GM12878 (cell line): ENCODE measurements around the gene PLAC1. TPM values are rescaled to one million over a fixed set of nuclear protein-coding genes. Genes with fewer than 3 reads are reported as not detected.

Experiments
- ATAC-seq: fragments of 200-7000 bp; cut with Tn5 transposase; 3 replicates; pipeline ENCODE4 v1.9.1; 2020; ENCODE audit warnings: mild to moderate bottlenecking, moderate library complexity
- BruUV-seq: library from RNA; stranded (reverse); fragments of 400-500 nt; replicated peaks from 2 replicates; lab custom pipeline; 2021; lab: Mats Ljungman, UMichigan
- CTCF ChIA-PET: fragments of 300-600 bp; sonication (Branson Sonifier 250); formaldehyde crosslinking; extraction: SDS; loops from one replicate; lab custom pipeline; 2021; ENCODE audit warnings: inconsistent platforms; lab: Yijun Ruan, JAX
- POLR2A ChIA-PET: fragments of 350-600 bp; formaldehyde crosslinking; extraction: SDS; loops from one replicate; lab custom pipeline; 2021; ENCODE audit warnings: inconsistent platforms; lab: Charles Lee
- RAD21 ChIA-PET: fragments of 300-600 bp; sonication (Branson Sonifier 250); formaldehyde crosslinking; loops from one replicate; lab custom pipeline; 2023; ENCODE audit warnings: antibody characterized with exemption; ENCODE audit not compliant: unreplicated experiment; lab: Charles Lee
- SMC1A ChIA-PET: fragments of 300-600 bp; sonication (Branson Sonifier 250); formaldehyde crosslinking; loops from one replicate; lab custom pipeline; 2023; ENCODE audit not compliant: unreplicated experiment, uncharacterized antibody; lab: Charles Lee
- DNase-seq: peaks from one replicate; pipeline ENCODE4 v3.0.0-alpha.2; 2011; ENCODE audit warnings: low read depth, low spot score
- FAIRE-seq: peaks from 3 replicates; lab custom pipeline; 2011; peaks lifted over from hg19 to GRCh38; lab: Jason Lieb, UNC
- H2AFZ ChIP-seq: 2 replicates; pipeline ENCODE4 v1.6.0; 2011; ENCODE audit warnings: low read depth, low read length, control low read depth; ENCODE audit not compliant: control insufficient read depth
- H3K27ac ChIP-seq: 2 replicates; pipeline ENCODE4 v1.5.1; 2011; ENCODE audit warnings: control low read depth; ENCODE audit not compliant: control insufficient read depth, insufficient read depth
- H3K27me3 ChIP-seq, 2 experiments: replicated peaks in 1 of 2; 2 replicates each; pipeline versions ENCODE4 v1.6.0 to v1.6.1; 2011; ENCODE audit warnings: low read length in 1 of 2; ENCODE audit not compliant: control insufficient read depth in 2 of 2, insufficient read depth in 2 of 2
- H3K36me3 ChIP-seq, 2 experiments: 2 replicates each; pipeline ENCODE4 v1.5.1; 2011; ENCODE audit warnings: low read length in 1 of 2; ENCODE audit not compliant: control insufficient read depth in 2 of 2, insufficient read depth in 2 of 2
- H3K4me1 ChIP-seq: 2 replicates; pipeline ENCODE4 v1.6.1; 2011; ENCODE audit warnings: mild to moderate bottlenecking, low read length, moderate library complexity, mixed read lengths; ENCODE audit not compliant: control insufficient read depth, insufficient read depth
- H3K4me2 ChIP-seq: 2 replicates; pipeline ENCODE4 v1.6.0; 2011; ENCODE audit warnings: control low read depth; ENCODE audit not compliant: control insufficient read depth, insufficient read depth
- H3K4me3 ChIP-seq: fragments of 200-600 bp; sonication (generic); 2 replicates; pipeline ENCODE4 v1.5.1; 2016
- H3K79me2 ChIP-seq: 2 replicates; pipeline ENCODE4 v1.6.0; 2011; ENCODE audit warnings: low read length; ENCODE audit not compliant: control insufficient read depth, insufficient read depth
- H3K9ac ChIP-seq: 2 replicates; pipeline ENCODE4 v1.8.0; 2011; ENCODE audit warnings: low read length, control low read depth, mixed read lengths; ENCODE audit not compliant: control insufficient read depth, insufficient read depth
- H3K9me3 ChIP-seq: replicated peaks from 3 replicates; pipeline ENCODE4 v1.5.1; 2011; ENCODE audit warnings: mild to moderate bottlenecking, low read length; ENCODE audit not compliant: control insufficient read depth, insufficient read depth
- H4K20me1 ChIP-seq: 2 replicates; pipeline ENCODE4 v1.6.0; 2011; ENCODE audit not compliant: control insufficient read depth, insufficient read depth
- ATF2 ChIP-seq: IDR thresholded peaks from 2 replicates; pipeline ENCODE4 v1.6.1; 2012; ENCODE audit warnings: low read length, inconsistent platforms
- ESRRA ChIP-seq: IDR thresholded peaks from 2 replicates; pipeline ENCODE4 v1.6.1; 2012; ENCODE audit warnings: mild to moderate bottlenecking, low read length, improper control_type of control experiment
- IKZF2 ChIP-seq, 2 experiments: fragments of 450-650 bp; IDR thresholded peaks; 2 replicates each; pipeline ENCODE4 v1.6.1; 2017; ENCODE audit warnings: mild to moderate bottlenecking in 2 of 2, moderate library complexity in 2 of 2
- KDM1A ChIP-seq: fragments of 200-600 bp; sonication (generic); IDR thresholded peaks from 2 replicates; pipeline ENCODE4 v1.6.1; 2016; ENCODE audit warnings: borderline replicate concordance
- NFYB ChIP-seq: IDR thresholded peaks from 2 replicates; pipeline ENCODE4 v1.6.1; 2011; ENCODE audit warnings: low read depth, mild to moderate bottlenecking, low read length, improper control_type of control experiment, moderate library complexity; ENCODE audit not compliant: insufficient read depth
- PAX8 ChIP-seq: fragments of 450-650 bp; IDR thresholded peaks from 2 replicates; pipeline ENCODE4 v1.6.1; 2017; ENCODE audit warnings: mild to moderate bottlenecking, moderate library complexity
- PML ChIP-seq: IDR thresholded peaks from 2 replicates; pipeline ENCODE4 v1.6.1; 2012; ENCODE audit warnings: low read length, inconsistent platforms
- POLR2AphosphoS2 ChIP-seq: IDR thresholded peaks from 2 replicates; pipeline ENCODE4 v1.6.1; 2011; ENCODE audit warnings: low read depth, mild to moderate bottlenecking, low read length, improper control_type of control experiment, moderate library complexity
- RAD21 ChIP-seq: IDR thresholded peaks from 2 replicates; pipeline ENCODE4 v1.6.1; 2011; ENCODE audit warnings: mild to moderate bottlenecking, low read depth, low read length, moderate library complexity; ENCODE audit not compliant: insufficient read depth
- RELB ChIP-seq: fragments of 450-650 bp; IDR thresholded peaks from 2 replicates; pipeline ENCODE4 v1.6.1; 2017; ENCODE audit warnings: low read depth, mild to moderate bottlenecking, moderate library complexity
- SKIL ChIP-seq: fragments of 450-650 bp; IDR thresholded peaks from 2 replicates; pipeline ENCODE4 v1.6.1; 2017; ENCODE audit warnings: mild to moderate bottlenecking, low read depth, inconsistent platforms; ENCODE audit not compliant: poor library complexity, severe bottlenecking
- USF1 ChIP-seq: IDR thresholded peaks from 2 replicates; pipeline ENCODE4 v1.6.1; 2011; ENCODE audit warnings: borderline replicate concordance, low read depth, mild to moderate bottlenecking, moderate library complexity, mixed read lengths, low read length; ENCODE audit not compliant: insufficient read depth; ENCODE audit errors: extremely low read length
- YBX1 ChIP-seq: fragments of 450-650 bp; IDR thresholded peaks from 2 replicates; pipeline ENCODE4 v1.6.1; 2016; ENCODE audit warnings: antibody characterized with exemption
- YY1 ChIP-seq: IDR thresholded peaks from 2 replicates; pipeline ENCODE4 v1.6.1; 2011; ENCODE audit warnings: low read depth, mild to moderate bottlenecking, low read length
- ZBTB33 ChIP-seq: fragments of 450-650 bp; IDR thresholded peaks from 2 replicates; pipeline ENCODE4 v1.6.1; 2017; ENCODE audit warnings: mild to moderate bottlenecking
- WGBS: methylation state at CpG from one replicate; pipeline ENCODE4 v1.1.6; 2016; ENCODE audit warnings: low lambda C conversion rate; ENCODE audit not compliant: insufficient replicate concordance, insufficient coverage; ENCODE audit errors: missing lambda C conversion rate; 5-methylcytosine and 5-hydroxymethylcytosine counted together
- in situ Hi-C: fragments of 300-500 bp; cut with MboI; formaldehyde crosslinking; loops from 9 replicates; pipeline ENCODE4 v1.14.3; 2018; ENCODE audit warnings: mixed read lengths
- intact Hi-C: fragments of 100-400 bp; cut with micrococcal nuclease; formaldehyde crosslinking; loops from one replicate; pipeline ENCODE4 v1.14.2; 2022; ENCODE audit not compliant: unreplicated experiment
- polyA plus RNA-seq, 11 experiments: library from polyadenylated mRNA; depleted of rRNA in 4 of 11; unstranded in 6 of 11; stranded (reverse) in 5 of 11; fragments of >200 nt; fragmentation: Nextera tagmentation in 4 of 11; fragmentation: Illumina TruSeq in 1 of 11; extraction: Ambion mirVana in 4 of 11; extraction: Trizol in 1 of 11; gene quantifications; 1 replicate in 1 of 11; 2 replicates in 10 of 11; pipeline versions ENCODE4 v1.2.1 to v1.2.3, GENCODE V29; 2011 to 2016; ENCODE audit warnings: inconsistent platforms in 2 of 11, missing spikeins in 2 of 11, low read depth in 1 of 11
- total RNA-seq, 4 experiments: library from RNA; depleted of rRNA in 3 of 4; stranded (reverse); fragments of >200 nt in 3 of 4; fragmentation: Illumina TruSeq in 1 of 4; extraction: Trizol in 1 of 4; gene quantifications; 2 replicates each; pipeline versions ENCODE4 v1.2.1 to v1.2.3, GENCODE V29; 2013 to 2021

Gene PLAC1
- total and polyA plus RNA-seq, 10 of the 15 experiments (the other 5 are each of a cell fraction or from before 2014, with no cell fraction given): 0.05 to 0.42 (median 0.17) TPM; not detected in 5

GRCh38 chrX:134558133-134558532, 100.1 kb downstream of the PLAC1 start (continued):
- TF ChIP-seq PAX8 (no peak), NFYB (no peak), ZBTB33 (no peak), ATF2 (no peak), RELB (no peak), YY1 (no peak), YBX1 (no peak)
- TF ChIP-seq, all 136 proteins: peak for 0

- intact Hi-C loops (no loop called here), in situ Hi-C loops (no loop called here)
- ATAC-seq (no peak), FAIRE-seq (no peak), DNase-seq (no peak)
- Histone ChIP-seq H3K36me3 (no peaks in the 10 kb centered on the region), H3K4me2 (no peak overlapping the region), H4K20me1 (no peaks in the 10 kb centered on the region), H3K9ac (no peak overlapping the region), H3K79me2 (no peaks in the 10 kb centered on the region), H3K9me3 (no peaks in the 10 kb centered on the region; the same call in 2 of the 3 replicates), H3K4me3 (no peak overlapping the region), H3K27ac (no peak overlapping the region), H2AFZ (no peak overlapping the region), H3K4me1 (peaks cover 3% of the 10 kb centered on the region; the same call in 1 of the 2 replicates), H3K27me3 (peaks cover 2 to 4% of the 10 kb centered on the region in 2 experiments; a peak in 3 of 4 replicates)
- ChIA-PET POLR2A (no interaction called here), RAD21 (no interaction called here), CTCF (no interaction called here), SMC1A (no interaction called here)
- TF ChIP-seq SKIL (no peak), RAD21 (no peak), POLR2AphosphoS2 (no peak), USF1 (no peak), ESRRA (no peak), PML (no peak), IKZF2 (IDR thresholded peaks at IDR 0.05) (no peak), KDM1A (no peak)
- 60% methylated on average over 8 of the region's 8 CpGs for WGBS
- no TSS peak for BruUV-seq
Observed at GRCh38 chrX:134554291-134554690, 104.0 kb downstream of the PLAC1 start.
